KMS-11 (cell line): Measurements from ENCODE around the gene BLACAT1.
"Not testable (repeated sequence)": the region's sequence is repeated elsewhere in the genome, so short reads cannot be mapped to it uniquely, and the experiment has no call there.

Source experiments
- H2AFZ ChIP-seq: fragments of 200-600 bp; sonication (generic); 2 replicates; pipeline ENCODE4 v1.6.1; 2016; ENCODE audit warnings: antibody characterized with exemption, mixed run types, low read depth
- H3K27ac ChIP-seq: fragments of 200-600 bp; sonication (generic); 2 replicates; pipeline ENCODE4 v1.6.1; 2016; ENCODE audit warnings: mild to moderate bottlenecking, mixed run types
- H3K27me3 ChIP-seq: fragments of 200-600 bp; sonication (generic); 2 replicates; pipeline ENCODE4 v1.6.1; 2017; ENCODE audit warnings: mild to moderate bottlenecking, low read depth, mixed run types, moderate library complexity; ENCODE audit not compliant: insufficient read depth
- H3K36me3 ChIP-seq: fragments of 200-600 bp; sonication (generic); 2 replicates; pipeline ENCODE4 v1.6.1; 2017; ENCODE audit warnings: mild to moderate bottlenecking, mixed run types; ENCODE audit not compliant: insufficient read depth
- H3K4me1 ChIP-seq: fragments of 200-600 bp; sonication (generic); 2 replicates; pipeline ENCODE4 v1.6.1; 2016; ENCODE audit warnings: mild to moderate bottlenecking, low read depth, mixed run types; ENCODE audit not compliant: poor library complexity, severe bottlenecking
- H3K4me2 ChIP-seq: fragments of 200-600 bp; sonication (generic); 2 replicates; pipeline ENCODE4 v1.7.0; 2016; ENCODE audit warnings: mild to moderate bottlenecking, mixed run types
- H3K4me3 ChIP-seq: fragments of 200-600 bp; sonication (generic); IDR thresholded peaks from 2 replicates; pipeline ENCODE4 v1.6.1; 2017; ENCODE audit warnings: low read depth, low read length, mixed read lengths; ENCODE audit not compliant: insufficient read depth
- H3K79me2 ChIP-seq: fragments of 200-600 bp; sonication (generic); 2 replicates; pipeline ENCODE4 v1.6.1; 2016; ENCODE audit warnings: low read depth, mixed run types; ENCODE audit not compliant: insufficient read depth
- H3K9ac ChIP-seq: fragments of 200-600 bp; sonication (generic); 2 replicates; pipeline ENCODE4 v1.6.1; 2016; ENCODE audit warnings: mild to moderate bottlenecking, mixed run types
- H4K20me1 ChIP-seq: fragments of 200-600 bp; sonication (generic); 2 replicates; pipeline ENCODE4 v1.6.1; 2016; ENCODE audit warnings: mild to moderate bottlenecking, mixed run types; ENCODE audit not compliant: insufficient read depth
- CTCF ChIP-seq: fragments of 200-600 bp; sonication (generic); conservative IDR thresholded peaks from 2 replicates; pipeline ENCODE4 v1.6.1; 2017; ENCODE audit warnings: low read depth, mild to moderate bottlenecking, antibody characterized with exemption, low read length, moderate library complexity, mixed read lengths

The BLACAT1 gene

GRCh38 chr1:205481218-205481617, 25.4 kb upstream of the BLACAT1 start:
- no peak for TF ChIP-seq CTCF
- Histone ChIP-seq H3K9ac (peak overlapping the region; percentile 50; the same call in 1 of the 2 replicates), H3K27ac (peak overlapping the region; percentile 84), H3K4me2 (peak overlapping the region; percentile 80), H3K79me2 (no peaks in the 10 kb centered on the region), H3K4me1 (peaks cover 59% of the 10 kb centered on the region), H3K36me3 (no peaks in the 10 kb centered on the region), H3K27me3 (no peaks in the 10 kb centered on the region), H2AFZ (peak overlapping the region; percentile 74), H4K20me1 (no peaks in the 10 kb centered on the region), H3K4me3 (no peak overlapping the region)

- H3K4me3 ChIP-seq, result peak overlapping the region; percentile 73
- H4K20me1 ChIP-seq, result no peaks in the 10 kb centered on the region
- peak overlapping the region; percentile 46; the same call in 1 of the 2 replicates for H3K9ac ChIP-seq
- H3K79me2 ChIP-seq, result no peaks in the 10 kb centered on the region
- no peaks in the 10 kb centered on the region for H3K36me3 ChIP-seq
- H2AFZ ChIP-seq, result peak overlapping the region; percentile 79; the same call in 1 of the 2 replicates
- H3K4me2 ChIP-seq, result peak overlapping the region; percentile 96
- 0 out of 2 replicates have a peak, but pooled peaks have one; percentile 18 for TF ChIP-seq CTCF
- peaks cover 56% of the 10 kb centered on the region for H3K4me1 ChIP-seq
- peak overlapping the region; percentile 84 for H3K27ac ChIP-seq
- H3K27me3 ChIP-seq, result no peaks in the 10 kb centered on the region
These were observed 24.6 kb upstream of the BLACAT1 start for GRCh38 chr1:205480349-205480985.

GRCh38 chr1:205478985-205479384, 23.1 kb upstream of the BLACAT1 start:
- not testable (repeated sequence) for H3K27me3 ChIP-seq, H3K4me3 ChIP-seq, H3K79me2 ChIP-seq, H3K36me3 ChIP-seq, H3K27ac ChIP-seq, H3K4me2 ChIP-seq, H3K9ac ChIP-seq, H4K20me1 ChIP-seq, H2AFZ ChIP-seq
- peaks cover 52% of the 10 kb centered on the region for H3K4me1 ChIP-seq

- Histone ChIP-seq H3K4me3 (no peak overlapping the region), H3K4me2 (no peak overlapping the region), H3K27me3 (no peaks in the 10 kb centered on the region), H3K9ac (no peak overlapping the region), H3K79me2 (no peaks in the 10 kb centered on the region), H3K4me1 (peaks cover 47% of the 10 kb centered on the region), H2AFZ (no peak overlapping the region), H4K20me1 (no peaks in the 10 kb centered on the region), H3K27ac (no peak overlapping the region), H3K36me3 (no peaks in the 10 kb centered on the region)
- TF ChIP-seq CTCF, result no peak
These were observed 22.0 kb upstream of the BLACAT1 start for GRCh38 chr1:205477759-205478247.

GRCh38 chr1:205477121-205477758, 21.4 kb upstream of the BLACAT1 start:
- Histone ChIP-seq H3K27me3 (no peaks in the 10 kb centered on the region; the same call in 1 of the 2 replicates), H3K9ac (no peak overlapping the region), H3K4me2 (no peak overlapping the region), H3K79me2 (no peaks in the 10 kb centered on the region), H3K4me3 (no peak overlapping the region), H3K27ac (no peak overlapping the region), H4K20me1 (no peaks in the 10 kb centered on the region), H3K36me3 (no peaks in the 10 kb centered on the region), H2AFZ (no peak overlapping the region), H3K4me1 (peaks cover 41% of the 10 kb centered on the region)
- no peak for TF ChIP-seq CTCF
